Measurements from ENCODE around the gene LRIG2. TPM values are rescaled to one million over a fixed set of nuclear protein-coding genes. Genes with fewer than 3 reads are reported as not detected.
"Not testable (repeated sequence)": the region's sequence is repeated elsewhere in the genome, so short reads cannot be mapped to it uniquely, and the experiment has no call there.

Gene LRIG2
- total and polyA plus RNA-seq, 5 donors, result 4.3 to 11.1 (median 9.4) TPM

GRCh38 chr1:113141650-113142473, 68.9 kb downstream of the LRIG2 start:
- H3K27me3 ChIP-seq (ENCODE audit: control insufficient read depth, insufficient read depth), result no peaks in the 10 kb centered on the region
- WGBS, result 66% methylated on average over 4 of the region's 4 CpGs
- DNase-seq (no peak), ATAC-seq (peak in 1 of 2 donors; percentile 41)
- no peaks in the 10 kb centered on the region for H3K9me3 ChIP-seq (ENCODE audit: control insufficient read depth, low read length)
- intact Hi-C loops (cut with DNase I), result loop anchor here (5.0 to 10.0 kb wide), 2 partner anchors 313 to 535 kb away; no protein-coding TSS in a partner anchor
- H3K4me1 ChIP-seq (ENCODE audit: control insufficient read depth, insufficient read depth, low read length), result peaks cover 11% of the 10 kb centered on the region
- H3K4me3 ChIP-seq (ENCODE audit: low read length), result no peak overlapping the region
- no peak overlapping the region for H3K27ac ChIP-seq (ENCODE audit: low read length)

DNA sequence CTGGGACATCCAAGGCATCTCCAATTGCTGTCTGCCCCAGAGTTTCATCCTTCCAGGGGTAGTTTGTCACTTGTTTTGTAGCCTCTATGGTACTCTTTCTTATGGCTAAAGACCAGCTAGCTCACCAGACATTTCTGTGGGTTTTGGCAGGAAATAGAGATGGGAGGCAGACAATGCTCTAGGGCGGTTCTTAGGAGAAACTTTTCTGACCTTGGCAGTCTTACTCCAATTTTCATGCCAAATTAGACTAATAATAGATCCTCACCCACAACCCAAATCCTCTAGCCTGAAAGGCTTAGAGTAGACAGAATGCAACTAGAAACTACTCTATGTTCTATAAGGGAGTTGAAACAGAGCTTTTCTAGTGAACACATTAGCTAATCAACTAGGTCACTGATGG, 69.8 kb downstream of the LRIG2 start:
- WGBS, result 12% methylated on average over 1 of the region's 1 CpG
- intact Hi-C loops (cut with DNase I), result loop anchor here (5.0 to 10.0 kb wide), 2 partner anchors 312 to 535 kb away; no protein-coding TSS in a partner anchor
- H3K9me3 ChIP-seq (ENCODE audit: control insufficient read depth, low read length), result no peaks in the 10 kb centered on the region
- no peak overlapping the region for H3K27ac ChIP-seq (ENCODE audit: low read length)
- H3K4me3 ChIP-seq (ENCODE audit: low read length), result no peak overlapping the region
- ATAC-seq (peak; percentile 50 to 70), DNase-seq (no peak)
- H3K4me1 ChIP-seq (ENCODE audit: control insufficient read depth, insufficient read depth, low read length), result peaks cover 11% of the 10 kb centered on the region
- no peaks in the 10 kb centered on the region for H3K27me3 ChIP-seq (ENCODE audit: control insufficient read depth, insufficient read depth)

GRCh38 chr1:113146242-113147072, 73.5 kb downstream of the LRIG2 start:
- Histone ChIP-seq H3K4me1 (ENCODE audit: control insufficient read depth, insufficient read depth, low read length) (peaks cover 6% of the 10 kb centered on the region), H3K9me3 (ENCODE audit: control insufficient read depth, low read length) (no peaks in the 10 kb centered on the region), H3K27me3 (ENCODE audit: control insufficient read depth, insufficient read depth) (no peaks in the 10 kb centered on the region), H3K4me3 (ENCODE audit: low read length) (no peak overlapping the region), H3K27ac (ENCODE audit: low read length) (no peak overlapping the region)
- no peak for ATAC-seq
- no peak for DNase-seq
- 91% methylated on average over 7 of the region's 7 CpGs for WGBS
- intact Hi-C loops (cut with DNase I), result loop anchor here in 1 of 4 donors (10.0 kb wide), 1 partner anchor 308 kb away; no protein-coding TSS in a partner anchor

DNA sequence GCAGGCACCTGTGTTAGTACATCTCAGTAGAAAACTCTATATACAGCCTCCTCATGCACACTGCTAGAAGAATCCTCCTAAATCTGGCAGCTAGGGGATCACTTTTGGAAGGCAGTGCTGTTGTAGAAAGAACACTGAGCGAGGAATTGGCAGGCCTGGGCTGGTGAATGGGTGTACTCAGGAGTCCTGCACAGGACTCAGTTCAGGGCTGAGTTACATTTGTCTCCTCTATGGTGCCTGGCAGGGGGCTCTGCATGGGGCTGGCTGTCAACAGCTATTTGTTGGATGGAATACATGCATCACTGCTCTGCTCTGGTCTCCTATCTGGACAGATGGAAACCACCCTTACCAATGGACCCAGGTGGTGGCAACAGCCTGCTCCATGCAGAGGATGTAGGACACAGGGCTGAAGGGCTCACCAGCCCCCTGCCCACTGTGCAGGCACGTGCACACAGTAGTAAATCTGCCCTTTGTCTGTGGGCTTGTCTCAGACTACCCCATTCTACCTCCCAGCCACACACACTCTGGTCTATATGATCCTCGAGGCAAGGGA, 74.2 kb downstream of the LRIG2 start:
- no peak overlapping the region for H3K4me3 ChIP-seq (ENCODE audit: low read length)
- no peak overlapping the region for H3K27ac ChIP-seq (ENCODE audit: low read length)
- H3K4me1 ChIP-seq (ENCODE audit: control insufficient read depth, insufficient read depth, low read length), result peaks cover 6% of the 10 kb centered on the region
- DNase-seq, result no peak
- no peak for ATAC-seq
- intact Hi-C loops (cut with DNase I), result loop anchor here in 1 of 4 donors (10.0 kb wide), 1 partner anchor 308 kb away; no protein-coding TSS in a partner anchor
- H3K9me3 ChIP-seq (ENCODE audit: control insufficient read depth, low read length), result no peaks in the 10 kb centered on the region
- H3K27me3 ChIP-seq (ENCODE audit: control insufficient read depth, insufficient read depth), result no peaks in the 10 kb centered on the region
- WGBS, result 58% methylated on average over 3 of the region's 3 CpGs

- 73% methylated on average over 4 of the region's 4 CpGs for WGBS
Measured at GRCh38 chr1:113147826-113148225, 74.8 kb downstream of the LRIG2 start.

DNA sequence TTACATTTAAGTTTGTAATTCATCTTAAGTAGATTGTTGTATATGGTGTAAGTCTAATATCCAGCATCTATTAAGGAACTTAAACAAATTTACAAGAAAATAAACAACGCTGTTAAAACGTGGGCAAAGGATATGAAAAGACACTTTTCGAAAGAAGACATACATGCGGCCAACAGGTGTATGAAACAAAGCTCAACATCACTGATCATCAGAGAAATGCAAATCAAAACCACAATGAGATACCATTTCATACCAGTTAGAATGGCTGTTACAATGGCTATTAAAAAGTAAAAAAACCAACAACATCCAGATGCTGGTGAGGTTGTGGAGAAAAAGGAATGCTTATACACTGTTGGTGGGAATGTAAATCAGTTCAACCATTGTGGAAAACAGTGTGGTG, 77.5 kb downstream of the LRIG2 start:
- intact Hi-C loops (cut with DNase I); H3K9me3 ChIP-seq (ENCODE audit: control insufficient read depth, low read length); ATAC-seq; H3K27me3 ChIP-seq (ENCODE audit: control insufficient read depth, insufficient read depth); H3K27ac ChIP-seq (ENCODE audit: low read length); H3K4me3 ChIP-seq (ENCODE audit: low read length); DNase-seq; H3K4me1 ChIP-seq (ENCODE audit: control insufficient read depth, insufficient read depth, low read length): not testable (repeated sequence)
- WGBS, result 96% methylated on average over 4 of the region's 4 CpGs

More at GRCh38 chr1:113147826-113148225, 74.8 kb downstream of the LRIG2 start:
- Histone ChIP-seq H3K27ac (ENCODE audit: low read length) (no peak overlapping the region), H3K4me1 (ENCODE audit: control insufficient read depth, insufficient read depth, low read length) (peaks cover 3% of the 10 kb centered on the region), H3K27me3 (ENCODE audit: control insufficient read depth, insufficient read depth) (no peaks in the 10 kb centered on the region), H3K4me3 (ENCODE audit: low read length) (no peak overlapping the region), H3K9me3 (ENCODE audit: control insufficient read depth, low read length) (no peaks in the 10 kb centered on the region)
- intact Hi-C loops (cut with DNase I), result loop anchor here in 1 of 4 donors (10.0 kb wide), 1 partner anchor 307 kb away; no protein-coding TSS in a partner anchor
- ATAC-seq, result no peak
- DNase-seq, result no peak

DNA sequence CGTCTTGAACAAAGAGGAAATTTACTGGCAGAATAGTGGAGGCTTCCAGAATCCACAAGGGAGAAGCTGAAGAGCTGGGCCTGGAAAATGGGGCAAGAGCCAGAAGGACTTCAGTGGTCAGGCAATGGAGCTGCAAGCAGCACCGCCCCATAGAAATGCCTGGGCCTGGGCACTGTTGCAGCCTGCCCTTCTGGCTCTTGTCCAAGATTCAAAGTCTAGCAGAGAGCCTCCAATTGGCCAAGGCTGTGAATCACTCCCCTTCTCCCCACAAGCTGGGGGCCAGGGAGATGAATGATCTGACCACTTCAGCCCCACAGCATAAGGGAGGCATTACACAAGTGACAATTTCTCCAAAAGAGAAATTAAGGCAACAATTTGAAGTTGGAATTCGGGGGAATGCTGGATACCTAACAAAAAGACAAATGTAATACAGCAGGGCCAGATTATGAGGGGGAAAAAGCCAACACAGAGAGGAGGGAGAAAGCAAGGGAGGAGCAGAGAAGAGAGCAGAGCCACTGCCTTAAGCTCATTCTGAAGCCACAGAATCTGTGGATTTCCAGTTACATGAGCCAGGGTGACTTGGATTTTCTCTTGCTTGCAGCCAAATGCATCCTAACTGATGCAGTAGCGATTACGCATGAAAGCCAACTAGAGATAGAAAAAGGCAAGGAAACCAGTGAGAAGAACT, 80.3 kb downstream of the LRIG2 start:
- 70% methylated on average over 5 of the region's 5 CpGs for WGBS
- H3K4me3 ChIP-seq (ENCODE audit: low read length), result no peak overlapping the region
- no peaks in the 10 kb centered on the region for H3K9me3 ChIP-seq (ENCODE audit: control insufficient read depth, low read length)
- peak; percentile 35 to 59 for ATAC-seq
- H3K27ac ChIP-seq (ENCODE audit: low read length), result no peak overlapping the region
- no peaks in the 10 kb centered on the region for H3K27me3 ChIP-seq (ENCODE audit: control insufficient read depth, insufficient read depth)
- no peaks in the 10 kb centered on the region for H3K4me1 ChIP-seq (ENCODE audit: control insufficient read depth, insufficient read depth, low read length)
- intact Hi-C loops (cut with DNase I), result no loop called here
- DNase-seq, result peak in 2 of 3 donors; percentile 51 to 63

DNA sequence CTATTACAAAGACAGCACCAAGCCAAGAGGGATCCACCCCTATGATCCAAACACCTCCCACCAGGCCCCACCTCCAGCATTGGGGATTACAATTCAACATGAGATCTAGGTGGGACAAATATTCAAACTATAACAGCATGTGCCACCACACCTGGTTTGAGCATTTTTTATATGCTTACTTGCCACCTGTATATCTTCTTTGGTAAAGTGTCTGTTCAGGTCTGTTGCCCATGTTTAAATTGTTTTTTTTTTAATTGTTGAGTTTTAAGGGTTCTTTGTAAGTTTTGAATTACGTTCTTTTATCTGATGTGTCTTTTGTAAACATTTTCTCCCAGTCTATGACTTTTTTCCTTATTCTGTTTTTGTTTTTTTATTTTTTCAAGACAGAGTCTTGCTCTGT, 83.4 kb downstream of the LRIG2 start:
- Histone ChIP-seq H3K27ac (ENCODE audit: low read length) (no peak overlapping the region), H3K9me3 (ENCODE audit: control insufficient read depth, low read length) (no peaks in the 10 kb centered on the region), H3K4me3 (ENCODE audit: low read length) (no peak overlapping the region), H3K27me3 (ENCODE audit: control insufficient read depth, insufficient read depth) (no peaks in the 10 kb centered on the region), H3K4me1 (ENCODE audit: control insufficient read depth, insufficient read depth, low read length) (no peaks in the 10 kb centered on the region)
- no peak for DNase-seq
- intact Hi-C loops (cut with DNase I), result no loop called here
- WGBS, result 88% methylated on average over 1 of the region's 1 CpG
- no peak for ATAC-seq

DNA sequence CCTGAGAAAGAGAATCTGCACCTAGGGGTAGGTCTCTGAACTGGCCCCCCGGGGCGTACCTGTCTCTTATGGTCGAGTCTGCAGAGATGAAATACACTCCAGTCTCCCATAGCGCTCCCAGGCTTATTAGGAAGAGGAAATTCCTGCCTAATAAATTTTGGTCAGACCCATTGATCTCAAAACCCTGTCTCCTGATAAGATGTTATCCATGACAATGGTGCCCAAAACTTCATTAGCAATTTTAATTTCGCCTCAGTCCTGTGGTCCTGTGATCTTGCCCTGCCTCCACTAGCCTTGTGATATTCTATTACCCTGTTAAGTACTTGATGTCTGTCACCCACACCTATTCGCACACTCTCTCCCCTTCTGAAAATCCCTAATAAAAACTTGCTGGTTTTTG, 85.7 kb downstream of the LRIG2 start:
- H3K4me1 ChIP-seq (ENCODE audit: control insufficient read depth, insufficient read depth, low read length); DNase-seq; H3K27me3 ChIP-seq (ENCODE audit: control insufficient read depth, insufficient read depth); ATAC-seq; intact Hi-C loops (cut with DNase I); H3K4me3 ChIP-seq (ENCODE audit: low read length); H3K9me3 ChIP-seq (ENCODE audit: control insufficient read depth, low read length); H3K27ac ChIP-seq (ENCODE audit: low read length): not testable (repeated sequence)
- 76% methylated on average over 6 of the region's 6 CpGs for WGBS

DNA sequence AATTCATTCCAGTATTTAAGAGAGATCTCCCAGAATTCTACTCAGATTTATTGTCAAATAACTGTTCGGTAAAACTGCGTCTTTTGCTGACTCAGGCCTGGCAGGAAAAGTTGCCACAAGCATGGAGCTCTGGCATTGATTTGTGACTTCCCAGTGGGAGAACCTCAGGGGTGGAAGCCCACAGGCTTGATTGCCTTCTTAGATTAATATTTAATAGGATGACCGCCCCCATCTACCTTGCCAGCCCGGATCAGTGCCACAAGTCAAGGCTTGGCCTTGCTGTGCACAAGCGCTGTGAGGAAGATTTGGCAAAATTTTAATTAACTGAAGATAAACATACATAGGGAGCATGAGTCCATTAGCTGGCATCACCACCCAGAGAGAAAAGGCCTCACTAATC, 93.5 kb downstream of the LRIG2 start:
- H3K9me3 ChIP-seq (ENCODE audit: control insufficient read depth, low read length), result no peaks in the 10 kb centered on the region
- no peaks in the 10 kb centered on the region for H3K4me1 ChIP-seq (ENCODE audit: control insufficient read depth, insufficient read depth, low read length)
- WGBS, result 92% methylated on average over 5 of the region's 5 CpGs

More for the DNA sequence above, 93.5 kb downstream of the LRIG2 start:
- Histone ChIP-seq H3K4me3 (ENCODE audit: low read length) (no peak overlapping the region), H3K27ac (ENCODE audit: low read length) (no peak overlapping the region), H3K27me3 (ENCODE audit: control insufficient read depth, insufficient read depth) (no peaks in the 10 kb centered on the region)
- no peak for ATAC-seq
- intact Hi-C loops (cut with DNase I), result no loop called here
- DNase-seq, result no peak

All from right cardiac atrium (tissue), 5 donors.